Measurements from ENCODE around the gene RDH16.

GRCh38 chr12:56995930-56996496 is 38.6 kb upstream of the RDH16 start:
- TF ChIP-seq, protein P1, sequence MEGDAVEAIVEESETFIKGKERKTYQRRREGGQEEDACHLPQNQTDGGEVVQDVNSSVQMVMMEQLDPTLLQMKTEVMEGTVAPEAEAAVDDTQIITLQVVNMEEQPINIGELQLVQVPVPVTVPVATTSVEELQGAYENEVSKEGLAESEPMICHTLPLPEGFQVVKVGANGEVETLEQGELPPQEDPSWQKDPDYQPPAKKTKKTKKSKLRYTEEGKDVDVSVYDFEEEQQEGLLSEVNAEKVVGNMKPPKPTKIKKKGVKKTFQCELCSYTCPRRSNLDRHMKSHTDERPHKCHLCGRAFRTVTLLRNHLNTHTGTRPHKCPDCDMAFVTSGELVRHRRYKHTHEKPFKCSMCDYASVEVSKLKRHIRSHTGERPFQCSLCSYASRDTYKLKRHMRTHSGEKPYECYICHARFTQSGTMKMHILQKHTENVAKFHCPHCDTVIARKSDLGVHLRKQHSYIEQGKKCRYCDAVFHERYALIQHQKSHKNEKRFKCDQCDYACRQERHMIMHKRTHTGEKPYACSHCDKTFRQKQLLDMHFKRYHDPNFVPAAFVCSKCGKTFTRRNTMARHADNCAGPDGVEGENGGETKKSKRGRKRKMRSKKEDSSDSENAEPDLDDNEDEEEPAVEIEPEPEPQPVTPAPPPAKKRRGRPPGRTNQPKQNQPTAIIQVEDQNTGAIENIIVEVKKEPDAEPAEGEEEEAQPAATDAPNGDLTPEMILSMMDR (IDR thresholded peaks at IDR 0.05), result no peak
- no peak for TF ChIP-seq POLR2A (IDR thresholded peaks at IDR 0.05)

Data from esophagus squamous epithelium (tissue), 4 donors.